HepG2 (cell line): ENCODE data around the gene LZTS2. TPM values are rescaled to one million over a fixed set of nuclear protein-coding genes. Genes with fewer than 3 reads are reported as not detected.

Experiments
- ARHGAP35 ChIP-seq: sonication (generic); formaldehyde crosslinking; IDR thresholded peaks from 2 replicates; pipeline ENCODE4 v1.9.0; 2022; ENCODE audit warnings: mild to moderate bottlenecking, inconsistent platforms, moderate library complexity, missing genetic modification reagents, borderline replicate concordance
- DPF2 ChIP-seq: sonication (generic); formaldehyde crosslinking; IDR thresholded peaks from 2 replicates; pipeline ENCODE4 v1.4.0; 2020; ENCODE audit warnings: mild to moderate bottlenecking, low read depth, missing genetic modification reagents, borderline replicate concordance
- GPN1 ChIP-seq: sonication (generic); formaldehyde crosslinking; IDR thresholded peaks from 2 replicates; pipeline ENCODE4 v1.5.1; 2020; ENCODE audit warnings: missing genetic modification reagents, borderline replicate concordance
- MNT ChIP-seq: fragments of 450-650 bp; IDR thresholded peaks from 2 replicates; pipeline ENCODE4 v1.6.1; 2016
- NFE2 ChIP-seq: sonication (generic); formaldehyde crosslinking; IDR thresholded peaks from 2 replicates; pipeline ENCODE4 v1.4.0; 2020; ENCODE audit warnings: missing genetic modification reagents
- PATZ1 ChIP-seq: sonication (generic); formaldehyde crosslinking; IDR thresholded peaks from 2 replicates; pipeline ENCODE4 v1.4.0; 2020; ENCODE audit warnings: missing genetic modification reagents
- PHF20 ChIP-seq: sonication (generic); formaldehyde crosslinking; IDR thresholded peaks from 2 replicates; pipeline ENCODE4 v1.5.0; 2020; ENCODE audit warnings: mild to moderate bottlenecking, missing genetic modification reagents
- RNF2 ChIP-seq: fragments of 450-650 bp; conservative IDR thresholded peaks from 2 replicates; pipeline ENCODE4 v1.6.1; 2016; ENCODE audit warnings: low read depth
- RORA ChIP-seq: sonication (generic); formaldehyde crosslinking; IDR thresholded peaks from 2 replicates; pipeline ENCODE4 v1.5.0; 2020; ENCODE audit warnings: mild to moderate bottlenecking, missing genetic modification reagents, moderate library complexity
- SATB2 ChIP-seq: sonication (generic); formaldehyde crosslinking; IDR thresholded peaks from 2 replicates; pipeline ENCODE4 v1.5.0; 2020; ENCODE audit warnings: missing genetic modification reagents
- TEAD2 ChIP-seq: sonication (generic); formaldehyde crosslinking; IDR thresholded peaks from 2 replicates; pipeline ENCODE4 v1.9.0; 2021; ENCODE audit warnings: missing genetic modification reagents
- TGIF2 ChIP-seq: IDR thresholded peaks from 2 replicates; pipeline ENCODE4 v1.6.1; 2016; ENCODE audit warnings: control low read depth, missing compliant biosample characterization
- ZKSCAN1 ChIP-seq: fragments of 150-350 bp; IDR thresholded peaks from 2 replicates; pipeline ENCODE4 v1.6.1; 2014; ENCODE audit warnings: low read length
- ZNF138 ChIP-seq: sonication (generic); formaldehyde crosslinking; IDR thresholded peaks from 2 replicates; pipeline ENCODE4 v1.5.0; 2020; ENCODE audit warnings: mild to moderate bottlenecking, low read depth, missing genetic modification reagents
- ZNF713 ChIP-seq: sonication (generic); formaldehyde crosslinking; IDR thresholded peaks from 2 replicates; pipeline ENCODE4 v1.4.0; 2020; ENCODE audit warnings: mild to moderate bottlenecking, missing genetic modification reagents
- ZNF879 ChIP-seq: sonication (generic); formaldehyde crosslinking; IDR thresholded peaks from 2 replicates; pipeline ENCODE4 v1.8.1; 2023; ENCODE audit warnings: missing genetic modification reagents
- ZUFSP ChIP-seq: sonication (generic); formaldehyde crosslinking; IDR thresholded peaks from 2 replicates; pipeline ENCODE4 v1.9.0; 2021; ENCODE audit warnings: missing genetic modification reagents, mild to moderate bottlenecking, borderline replicate concordance
- polyA plus RNA-seq, 8 experiments: library from polyadenylated mRNA; depleted of rRNA in 3 of 8; stranded (reverse) in 7 of 8; unstranded in 1 of 8; fragments of >200 nt; fragmentation: Illumina TruSeq in 4 of 8; extraction: Trizol in 4 of 8; gene quantifications; 2 replicates each; pipeline versions ENCODE4 v1.2.1 to v1.2.3, GENCODE V29; 2011 to 2016; ENCODE audit warnings: low read depth in 4 of 8, missing spikeins in 1 of 8, mixed read lengths in 1 of 8; ENCODE audit not compliant: insufficient read depth in 1 of 8
- total RNA-seq, 5 experiments: library from RNA; depleted of rRNA; stranded (reverse); fragments of >200 nt; fragmentation: Illumina TruSeq; extraction: Trizol; gene quantifications; 2 replicates each; pipeline ENCODE4 v1.2.3, GENCODE V29; 2016; ENCODE audit warnings: low read depth in 1 of 5
- TF ChIP-seq, protein P1 (sequence below): sonication (generic); formaldehyde crosslinking; IDR thresholded peaks from 2 replicates; pipeline ENCODE4 v1.4.0; 2020; ENCODE audit warnings: missing genetic modification reagents, borderline replicate concordance
- TF ChIP-seq, protein P2 (sequence below): sonication (generic); formaldehyde crosslinking; conservative IDR thresholded peaks from 2 replicates; pipeline ENCODE4 v1.4.0; 2020; ENCODE audit warnings: mild to moderate bottlenecking, missing genetic modification reagents, moderate library complexity

Gene LZTS2
- total and polyA plus RNA-seq, 2 of the 13 experiments (the other 11 are each of a cell fraction or from before 2014, with no cell fraction given): 43.6 to 65.6 TPM

DNA sequence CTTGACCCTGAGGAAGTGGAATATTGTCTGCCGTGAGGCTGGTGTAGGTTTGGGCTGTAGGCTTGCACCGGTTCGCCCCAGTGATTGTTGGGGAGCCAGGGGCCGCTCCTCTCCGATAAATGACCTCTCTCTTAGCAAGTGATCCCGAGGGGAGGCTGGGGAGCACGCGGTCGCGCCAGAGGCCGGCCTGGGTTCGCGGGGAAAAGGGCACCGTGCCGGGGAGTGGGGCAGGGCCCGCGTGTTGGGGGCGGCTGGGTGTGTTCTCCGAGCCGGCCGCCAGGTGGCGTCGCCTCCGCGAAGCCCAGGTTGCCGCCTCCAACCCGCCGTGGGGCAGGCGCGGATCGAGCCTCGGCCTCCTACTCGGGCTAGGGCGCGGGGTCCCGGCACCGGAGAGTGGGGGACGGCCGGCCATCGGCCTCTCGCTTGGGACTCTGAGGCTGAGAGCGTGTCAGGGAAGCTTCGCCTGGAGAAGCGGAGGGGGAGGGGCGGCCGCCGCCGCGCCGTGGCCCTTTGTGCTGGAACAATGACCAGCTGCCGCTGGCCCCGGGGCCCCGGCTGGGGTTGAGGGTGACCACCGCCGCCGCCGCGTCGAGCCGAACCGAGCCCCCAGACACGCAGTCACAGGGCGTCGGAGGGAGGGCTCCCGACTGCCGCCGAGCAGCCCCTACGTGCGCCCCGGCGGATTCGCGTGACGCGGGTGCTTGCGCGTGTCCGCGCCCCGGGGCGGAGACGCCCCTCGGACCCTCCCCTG is 442 bp upstream of the LZTS2 start (continued):
- TF ChIP-seq TEAD2 (CRISPR knock-in tag) (no peak), PHF20 (CRISPR knock-in tag) (0 out of 2 replicates have a peak, but pooled peaks have one; percentile 34), GPN1 (no peak), RORA (no peak), PATZ1 (CRISPR knock-in tag) (peak; percentile 67), TGIF2 (peak; percentile 68; the same call in 1 of the 2 replicates), ZNF713 (CRISPR knock-in tag) (no peak), MNT (no peak), SATB2 (CRISPR knock-in tag) (no peak), ZNF138 (no peak; the same call in 1 of the 2 replicates), RNF2 (0 out of 2 replicates have a peak, but pooled peaks have one; percentile 38), ARHGAP35 (peak; percentile 58; the same call in 1 of the 2 replicates), ZKSCAN1 (no peak), ZNF879 (CRISPR knock-in tag) (0 out of 2 replicates have a peak, but pooled peaks have one; percentile 77), ZUFSP (no peak), DPF2 (CRISPR knock-in tag) (no peak; the same call in 1 of the 2 replicates), NFE2 (CRISPR knock-in tag) (no peak)
- TF ChIP-seq, protein P1, sequence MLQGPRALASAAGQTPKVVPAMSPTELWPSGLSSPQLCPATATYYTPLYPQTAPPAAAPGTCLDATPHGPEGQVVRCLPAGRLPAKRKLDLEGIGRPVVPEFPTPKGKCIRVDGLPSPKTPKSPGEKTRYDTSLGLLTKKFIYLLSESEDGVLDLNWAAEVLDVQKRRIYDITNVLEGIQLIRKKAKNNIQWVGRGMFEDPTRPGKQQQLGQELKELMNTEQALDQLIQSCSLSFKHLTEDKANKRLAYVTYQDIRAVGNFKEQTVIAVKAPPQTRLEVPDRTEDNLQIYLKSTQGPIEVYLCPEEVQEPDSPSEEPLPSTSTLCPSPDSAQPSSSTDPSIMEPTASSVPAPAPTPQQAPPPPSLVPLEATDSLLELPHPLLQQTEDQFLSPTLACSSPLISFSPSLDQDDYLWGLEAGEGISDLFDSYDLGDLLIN (CRISPR knock-in tag): no peak
- TF ChIP-seq, protein P2, sequence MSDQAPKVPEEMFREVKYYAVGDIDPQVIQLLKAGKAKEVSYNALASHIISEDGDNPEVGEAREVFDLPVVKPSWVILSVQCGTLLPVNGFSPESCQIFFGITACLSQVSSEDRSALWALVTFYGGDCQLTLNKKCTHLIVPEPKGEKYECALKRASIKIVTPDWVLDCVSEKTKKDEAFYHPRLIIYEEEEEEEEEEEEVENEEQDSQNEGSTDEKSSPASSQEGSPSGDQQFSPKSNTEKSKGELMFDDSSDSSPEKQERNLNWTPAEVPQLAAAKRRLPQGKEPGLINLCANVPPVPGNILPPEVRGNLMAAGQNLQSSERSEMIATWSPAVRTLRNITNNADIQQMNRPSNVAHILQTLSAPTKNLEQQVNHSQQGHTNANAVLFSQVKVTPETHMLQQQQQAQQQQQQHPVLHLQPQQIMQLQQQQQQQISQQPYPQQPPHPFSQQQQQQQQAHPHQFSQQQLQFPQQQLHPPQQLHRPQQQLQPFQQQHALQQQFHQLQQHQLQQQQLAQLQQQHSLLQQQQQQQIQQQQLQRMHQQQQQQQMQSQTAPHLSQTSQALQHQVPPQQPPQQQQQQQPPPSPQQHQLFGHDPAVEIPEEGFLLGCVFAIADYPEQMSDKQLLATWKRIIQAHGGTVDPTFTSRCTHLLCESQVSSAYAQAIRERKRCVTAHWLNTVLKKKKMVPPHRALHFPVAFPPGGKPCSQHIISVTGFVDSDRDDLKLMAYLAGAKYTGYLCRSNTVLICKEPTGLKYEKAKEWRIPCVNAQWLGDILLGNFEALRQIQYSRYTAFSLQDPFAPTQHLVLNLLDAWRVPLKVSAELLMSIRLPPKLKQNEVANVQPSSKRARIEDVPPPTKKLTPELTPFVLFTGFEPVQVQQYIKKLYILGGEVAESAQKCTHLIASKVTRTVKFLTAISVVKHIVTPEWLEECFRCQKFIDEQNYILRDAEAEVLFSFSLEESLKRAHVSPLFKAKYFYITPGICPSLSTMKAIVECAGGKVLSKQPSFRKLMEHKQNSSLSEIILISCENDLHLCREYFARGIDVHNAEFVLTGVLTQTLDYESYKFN (CRISPR knock-in tag): peak; percentile 33; the same call in 1 of the 2 replicates
